ENCODE results near the gene LYSMD3. TPM values are rescaled to one million over a fixed set of nuclear protein-coding genes. Genes with fewer than 3 reads are reported as not detected.

Gene LYSMD3
- total and polyA plus RNA-seq, 9 of the 15 experiments (the other 6 are each of a cell fraction or from before 2014, with no cell fraction given), result 9.5 to 42.3 (median 20.7) TPM

GRCh38 chr5:90474235-90475107 is 54.9 kb downstream of the LYSMD3 start, which contains the start of the genes MBLAC2 and POLR3G (continued):
- TF ChIP-seq ZBTB43 (CRISPR knock-in tag; IDR thresholded peaks at IDR 0.05) (0 out of 2 replicates have a peak, but pooled peaks have one; percentile 22), EWSR1 (IDR thresholded peaks at IDR 0.05; ENCODE audit: borderline replicate concordance, low read depth, partially characterized antibody) (no peak), ZNF197 (CRISPR knock-in tag; IDR thresholded peaks at IDR 0.05; ENCODE audit: low read depth) (no peak), TRIM24 (IDR thresholded peaks at IDR 0.05) (0 out of 4 replicates have a peak, but pooled peaks of 1 of the 2 experiments have one; percentile 66), PHB (CRISPR knock-in tag; IDR thresholded peaks at IDR 0.05) (no peak), ETV6 (IDR thresholded peaks at IDR 0.05; ENCODE audit: borderline replicate concordance in 1 of 2, low read depth in 2 of 2, low read length in 1 of 2) (no peak), ETV6 (CRISPR knock-in tag; IDR thresholded peaks at IDR 0.05; ENCODE audit: borderline replicate concordance) (peak; percentile 49; the same call in 1 of the 2 replicates), NFIC (IDR thresholded peaks at IDR 0.05) (peak; percentile 54), CBX1 (IDR thresholded peaks at IDR 0.05; ENCODE audit: low read depth) (peak; percentile 97), BRCA1 (IDR thresholded peaks at IDR 0.05) (no peak), BRCA1 (CRISPR knock-in tag; IDR thresholded peaks at IDR 0.05) (no peak), KAT2B (IDR thresholded peaks at IDR 0.05; ENCODE audit: low read depth, low read length) (peak; percentile 19), DEAF1 (CRISPR knock-in tag; IDR thresholded peaks at IDR 0.05) (no peak), HDGF (IDR thresholded peaks at IDR 0.05) (no peak), NUFIP1 (IDR thresholded peaks at IDR 0.05; ENCODE audit: partially characterized antibody) (peak; percentile 39), E2F6 (IDR thresholded peaks at IDR 0.05; ENCODE audit: borderline replicate concordance in 1 of 2, extremely low read depth in 1 of 2, insufficient read depth in 1 of 2, insufficient read length in 1 of 2, low read depth in 1 of 2, low read length in 1 of 2, poor library complexity in 1 of 2, severe bottlenecking in 1 of 2) (peak; percentile 88 to 96), LCOR (CRISPR knock-in tag; IDR thresholded peaks at IDR 0.05) (peak; percentile 80), RREB1 (CRISPR knock-in tag; IDR thresholded peaks at IDR 0.05) (peak; percentile 58; the same call in 1 of the 2 replicates)

Data from K562 (cell line).